HG02981 (cell line): ENCODE measurements around the gene STAT3.

ENCODE experiments used
- ATAC-seq: cut with Tn5 transposase; IDR thresholded peaks from one replicate; pipeline ENCODE4 v1.9.1; 2021; ENCODE audit warnings: mild to moderate bottlenecking, moderate library complexity; ENCODE audit not compliant: unreplicated experiment

The STAT3 gene

DNA sequence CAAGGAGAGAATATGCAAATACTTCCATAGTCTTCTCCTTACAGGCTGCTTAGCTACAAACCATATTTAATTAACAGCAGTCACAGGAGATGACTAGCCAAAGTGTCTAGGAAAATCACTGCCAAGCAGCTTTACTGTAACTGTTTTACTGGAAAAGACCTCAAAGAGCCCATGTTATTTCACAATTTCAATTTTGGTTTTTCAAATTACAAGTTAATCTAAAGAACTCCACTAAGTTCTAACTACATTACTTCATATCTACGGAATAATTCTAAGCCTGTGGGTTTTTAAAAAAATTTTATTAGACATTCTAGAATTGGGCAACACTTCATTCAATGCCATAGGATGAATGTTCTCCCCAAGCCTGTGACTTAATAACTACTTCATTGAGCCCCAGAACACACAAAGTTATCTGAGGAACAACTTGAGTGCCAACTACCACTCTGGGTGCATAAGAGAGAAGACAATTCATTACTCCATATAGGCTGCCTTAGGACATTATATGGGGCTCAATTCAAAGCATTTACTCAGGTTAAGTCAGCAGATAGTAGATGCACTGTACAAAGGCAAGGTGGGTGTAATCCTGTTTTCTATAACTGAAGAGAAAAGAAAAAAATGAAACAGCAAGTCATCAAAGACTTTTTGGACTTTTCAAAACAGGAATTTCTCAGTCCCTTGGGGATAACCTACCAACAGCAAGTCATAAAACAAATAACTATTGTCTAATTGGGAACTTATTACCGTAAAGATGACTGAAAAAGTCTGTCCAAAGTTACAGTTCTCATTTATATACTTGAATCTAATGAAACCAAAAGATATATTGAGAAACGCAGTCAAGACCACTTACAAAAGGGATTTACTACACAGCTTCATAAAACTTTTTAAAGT, 33.0 kb downstream of the STAT3 start:
- no peak for ATAC-seq

DNA sequence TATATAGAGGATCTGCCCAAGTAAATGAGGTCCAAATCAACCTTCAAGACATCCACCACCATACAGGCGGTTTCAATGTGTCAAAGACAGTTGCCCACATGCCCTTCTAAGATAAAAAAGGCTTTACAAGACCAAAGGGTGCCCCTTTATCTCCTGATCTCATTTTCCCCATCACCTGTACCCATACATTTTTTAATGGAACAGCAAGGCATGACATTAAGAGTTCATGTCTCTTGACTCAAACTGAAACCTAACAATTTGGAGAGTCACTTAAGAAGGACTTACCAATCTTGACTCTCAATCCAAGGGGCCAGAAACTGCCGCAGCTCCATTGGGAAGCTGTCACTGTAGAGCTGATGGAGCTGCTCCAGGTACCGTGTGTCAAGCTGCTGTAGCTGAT, 40.1 kb downstream of the STAT3 start:
- ATAC-seq = no peak

DNA sequence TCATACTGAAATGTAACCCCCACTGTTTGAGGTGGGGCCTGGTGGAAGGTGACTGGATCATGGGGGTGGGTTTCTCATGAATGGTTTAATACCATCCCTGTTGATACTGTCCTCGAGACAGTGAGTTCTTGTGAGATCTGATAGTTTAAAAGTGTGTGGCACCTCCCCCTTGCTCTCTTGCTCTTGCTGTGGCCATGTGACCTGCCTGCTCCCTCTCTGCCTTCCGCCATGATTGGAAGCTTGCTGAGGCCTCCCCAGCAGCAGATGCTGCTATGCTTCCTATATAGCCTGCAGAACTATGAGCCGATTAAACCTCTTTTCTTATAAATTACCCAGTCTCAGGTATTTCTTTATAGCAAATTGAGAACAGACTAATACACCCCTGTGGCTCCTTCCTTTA, 40.6 kb downstream of the STAT3 start:
- ATAC-seq = no peak

DNA sequence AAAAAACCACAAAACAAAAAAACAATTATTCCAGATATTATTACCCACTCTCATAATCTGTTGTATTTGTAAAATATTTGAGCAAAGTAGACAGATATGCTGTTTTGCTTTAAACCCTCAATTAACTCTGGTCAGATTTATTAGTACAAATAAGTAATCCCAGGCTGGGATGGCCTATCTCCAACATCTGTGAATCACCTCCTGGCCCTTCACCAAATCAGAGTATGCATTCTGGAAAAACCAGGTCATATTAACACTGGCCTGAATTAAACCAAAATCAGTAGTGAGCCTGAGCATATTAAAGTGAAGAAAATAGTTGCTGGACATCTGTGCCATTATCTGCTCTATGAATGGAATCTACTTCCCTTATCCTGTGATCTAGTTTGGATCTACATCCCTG, 41.0 kb downstream of the STAT3 start:
- ATAC-seq = no peak

DNA sequence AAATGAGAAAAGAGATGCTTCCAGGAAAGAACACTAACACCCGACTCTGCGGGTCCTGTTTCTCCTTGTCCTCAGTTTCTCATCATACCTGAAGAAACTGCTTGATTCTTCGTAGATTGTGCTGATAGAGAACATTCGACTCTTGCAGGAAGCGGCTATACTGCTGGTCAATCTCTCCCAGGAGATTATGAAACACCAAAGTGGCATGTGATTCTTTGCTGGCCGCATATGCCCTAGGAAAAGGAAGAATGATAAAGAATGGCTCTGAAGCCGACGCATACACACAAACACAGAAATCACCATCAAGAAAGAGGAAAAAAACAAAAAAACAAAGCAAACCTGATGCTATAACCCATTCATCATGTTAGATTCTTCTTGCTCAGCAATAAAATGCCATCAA, 41.8 kb downstream of the STAT3 start:
- ATAC-seq = no peak

DNA sequence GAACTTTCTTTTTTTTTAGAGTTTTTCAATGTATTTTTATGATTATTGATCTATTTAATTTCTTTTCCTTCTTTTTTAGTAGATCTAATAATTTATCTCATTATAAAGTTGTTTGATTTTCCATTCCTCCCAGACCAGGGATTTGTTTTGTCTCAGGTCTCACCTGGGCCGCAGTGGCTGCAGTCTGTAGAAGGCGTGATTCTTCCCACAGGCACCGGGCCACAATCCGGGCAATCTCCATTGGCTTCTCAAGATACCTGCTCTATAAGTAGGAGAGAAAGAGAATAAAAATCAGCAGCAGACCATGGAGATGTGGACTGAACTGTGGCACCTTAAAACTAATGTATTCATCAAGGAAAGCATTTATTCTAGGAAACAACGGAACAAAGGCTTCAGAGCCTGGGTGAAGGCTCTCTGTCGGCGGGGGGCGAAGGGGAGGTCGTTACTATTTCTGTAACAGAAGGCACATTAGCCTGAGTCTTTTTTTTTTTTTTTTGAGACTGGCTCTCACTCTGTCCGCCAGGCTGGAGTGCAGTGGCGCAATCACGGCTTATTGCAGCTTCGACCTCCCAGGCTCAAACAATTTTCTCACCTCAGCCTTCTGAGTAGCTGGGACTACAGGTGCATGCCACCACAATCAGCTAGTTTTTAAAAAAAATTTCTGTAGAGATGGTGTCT, 42.7 kb downstream of the STAT3 start:
- no peak for ATAC-seq

DNA sequence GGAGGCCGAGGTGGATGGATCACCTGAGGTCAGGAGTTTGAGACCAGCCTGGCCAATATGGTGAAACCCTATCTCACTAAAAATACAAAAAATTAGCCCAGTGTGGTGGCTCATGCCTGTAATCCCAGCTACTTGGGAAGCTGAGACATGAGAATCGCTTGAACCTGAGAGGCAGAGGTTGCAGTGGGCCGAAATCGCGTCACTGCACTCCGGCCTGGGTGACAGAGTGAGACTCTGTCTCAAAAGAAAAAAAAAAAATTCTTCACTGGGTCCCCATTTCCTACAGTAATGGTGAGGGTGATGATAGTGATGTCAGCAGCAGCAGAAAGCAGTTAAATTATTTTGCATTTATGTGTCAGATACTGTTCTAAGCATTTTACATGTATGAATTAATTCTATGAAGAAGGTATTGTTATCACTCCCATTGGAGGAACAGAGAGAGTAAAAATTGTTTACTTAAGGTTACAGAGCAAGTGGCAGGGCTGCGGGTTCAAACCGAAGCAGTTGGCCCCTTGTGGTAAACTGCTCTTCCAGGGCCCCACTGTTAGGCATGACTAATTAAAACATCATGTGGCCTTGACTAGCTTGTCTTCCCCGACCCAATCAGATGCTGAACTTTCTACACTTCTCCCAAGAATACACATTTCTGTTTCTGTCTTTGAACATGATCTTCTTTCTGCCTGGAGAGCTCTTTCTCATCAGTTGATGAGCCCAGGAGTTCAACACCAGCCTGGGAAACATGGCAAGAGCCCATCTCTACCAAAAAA, 45.8 kb downstream of the STAT3 start:
- ATAC-seq = no peak

DNA sequence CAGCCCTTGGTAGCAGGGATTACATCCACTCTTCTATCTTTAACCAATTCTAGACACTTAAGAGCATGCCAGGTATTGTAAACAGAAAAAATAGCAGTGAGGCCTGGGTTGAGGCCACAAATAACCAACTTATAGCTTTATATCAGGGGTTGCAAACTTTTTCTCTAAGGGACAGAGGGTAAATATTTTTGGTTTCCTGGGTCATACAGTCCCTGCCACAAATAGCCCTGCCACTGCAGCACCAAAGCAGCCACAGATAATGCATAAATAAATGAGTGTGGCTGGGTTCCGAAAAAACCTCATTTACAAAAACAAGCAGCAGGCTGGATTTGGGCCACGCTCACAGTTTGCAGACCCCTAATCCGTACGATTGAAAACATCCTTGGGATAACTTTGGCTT, 46.7 kb downstream of the STAT3 start:
- ATAC-seq = no peak

DNA sequence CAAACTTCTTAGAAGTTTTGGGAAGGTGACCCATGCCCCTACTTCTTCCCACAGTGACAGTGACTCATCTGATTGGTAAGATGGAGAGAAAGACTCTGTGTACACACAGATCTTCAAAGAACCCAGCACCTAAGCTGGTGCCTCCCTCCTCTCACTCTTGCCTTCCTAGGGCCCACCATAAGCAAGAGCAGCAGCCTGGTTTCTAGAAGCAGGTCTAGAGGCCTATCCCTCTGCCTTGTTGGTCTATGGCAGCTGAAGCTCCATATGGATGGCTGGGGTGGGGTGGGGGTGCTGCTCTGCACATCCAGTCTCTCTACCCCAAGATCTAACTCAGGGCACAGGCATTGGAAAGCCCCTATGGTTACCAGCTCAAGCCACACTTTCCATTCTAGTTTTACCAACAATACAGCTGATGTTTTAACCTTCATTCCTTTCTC, 47.5 kb downstream of the STAT3 start:
- ATAC-seq = no peak

DNA sequence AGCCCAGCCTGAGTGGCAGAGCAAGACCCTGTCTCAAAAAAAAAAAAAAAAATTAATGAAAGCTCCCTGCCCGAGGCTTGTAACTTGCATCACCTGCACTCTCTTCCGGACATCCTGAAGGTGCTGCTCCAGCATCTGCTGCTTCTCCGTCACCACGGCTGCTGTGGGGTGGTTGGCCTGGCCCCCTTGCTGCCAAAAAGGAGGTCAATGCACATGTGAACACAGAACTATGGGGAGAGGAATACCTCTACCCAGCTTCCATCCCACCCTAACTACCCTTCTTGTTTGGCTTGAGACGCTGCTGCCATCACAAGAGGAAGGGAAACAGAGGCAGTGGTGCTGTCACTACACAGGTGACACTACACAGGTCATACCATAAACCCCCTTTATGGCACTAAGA, 49.0 kb downstream of the STAT3 start:
- ATAC-seq = no peak

DNA sequence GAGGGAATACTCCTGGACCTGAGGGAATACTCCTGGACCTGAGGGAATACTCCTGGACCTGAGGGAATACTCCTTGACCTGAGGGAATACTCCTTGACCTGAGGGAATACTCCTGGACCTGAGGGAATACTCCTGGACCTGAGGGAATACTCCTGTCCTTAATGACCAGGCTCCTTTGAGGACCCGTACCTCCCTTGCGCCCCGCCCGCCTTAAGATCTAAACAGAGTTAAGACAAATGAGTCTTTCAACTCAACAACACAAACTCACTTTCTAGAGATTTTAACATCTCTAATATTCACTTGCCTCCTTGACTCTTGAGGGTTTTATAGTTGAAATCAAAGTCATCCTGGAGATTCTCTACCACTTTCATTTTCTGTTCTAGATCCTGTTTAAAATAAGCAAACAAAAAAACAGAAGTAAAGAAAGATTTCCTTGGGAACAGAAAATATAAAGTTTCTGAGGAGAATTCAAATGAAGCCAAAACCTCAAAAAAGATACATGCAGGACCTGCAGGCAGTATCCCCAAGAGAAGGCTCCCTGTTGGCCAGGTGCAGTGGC, 49.7 kb downstream of the STAT3 start:
- ATAC-seq = no peak

DNA sequence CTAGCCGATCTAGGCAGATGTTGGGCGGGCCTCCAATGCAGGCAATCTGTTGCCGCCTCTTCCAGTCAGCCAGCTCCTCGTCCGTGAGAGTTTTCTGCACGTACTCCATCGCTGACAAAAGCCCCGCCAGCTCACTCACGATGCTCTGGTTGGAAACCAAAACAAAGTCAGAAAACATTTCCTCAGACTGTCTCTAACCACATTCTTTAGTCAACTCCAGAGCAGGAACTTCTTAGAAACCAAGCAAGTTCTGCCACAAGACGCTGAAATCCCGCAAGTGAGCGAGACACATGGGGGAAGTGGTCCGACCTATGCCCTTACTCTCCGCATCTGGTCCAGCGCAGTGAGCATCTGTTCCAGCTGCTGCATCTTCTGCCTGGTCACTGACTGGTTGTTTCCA, 50.8 kb downstream of the STAT3 start:
- no peak for ATAC-seq

DNA sequence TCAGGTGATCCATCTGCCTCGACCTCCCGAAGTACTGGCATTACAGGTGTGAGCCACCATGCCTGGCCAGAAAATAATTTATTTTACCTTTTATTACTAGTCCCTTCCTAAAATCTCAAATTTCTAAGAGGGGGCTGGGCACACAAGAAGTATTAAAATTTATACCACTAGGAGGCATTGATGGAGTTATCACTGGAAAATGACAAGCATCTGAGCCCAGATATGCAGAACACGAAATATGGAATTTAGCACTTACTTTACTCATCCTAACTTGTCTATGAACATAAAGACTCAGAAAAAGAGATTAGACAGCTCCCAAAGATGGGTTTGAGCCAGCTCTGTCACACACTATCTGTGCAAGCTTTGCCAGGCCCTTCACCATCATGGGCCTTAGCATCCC, 53.6 kb downstream of the STAT3 start:
- no peak for ATAC-seq

DNA sequence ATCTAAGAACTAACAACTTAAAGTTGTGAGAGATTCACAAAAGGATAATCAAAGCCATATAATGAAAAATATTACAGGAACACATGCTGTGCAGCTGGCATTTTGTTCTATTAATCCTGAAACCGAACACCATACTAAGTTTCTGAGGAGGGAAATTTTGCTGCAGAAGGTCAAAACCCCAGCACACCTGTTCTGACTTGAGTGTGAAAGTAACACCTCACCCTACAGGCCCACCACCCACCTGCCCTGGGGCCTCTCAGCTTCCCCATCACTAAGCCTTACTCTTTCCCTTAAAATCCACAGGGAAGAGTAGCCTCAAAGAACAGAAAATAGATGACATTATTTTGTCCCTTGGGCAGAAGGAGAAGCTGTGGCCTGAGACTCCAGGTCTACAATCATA, 55.2 kb downstream of the STAT3 start:
- no peak for ATAC-seq

DNA sequence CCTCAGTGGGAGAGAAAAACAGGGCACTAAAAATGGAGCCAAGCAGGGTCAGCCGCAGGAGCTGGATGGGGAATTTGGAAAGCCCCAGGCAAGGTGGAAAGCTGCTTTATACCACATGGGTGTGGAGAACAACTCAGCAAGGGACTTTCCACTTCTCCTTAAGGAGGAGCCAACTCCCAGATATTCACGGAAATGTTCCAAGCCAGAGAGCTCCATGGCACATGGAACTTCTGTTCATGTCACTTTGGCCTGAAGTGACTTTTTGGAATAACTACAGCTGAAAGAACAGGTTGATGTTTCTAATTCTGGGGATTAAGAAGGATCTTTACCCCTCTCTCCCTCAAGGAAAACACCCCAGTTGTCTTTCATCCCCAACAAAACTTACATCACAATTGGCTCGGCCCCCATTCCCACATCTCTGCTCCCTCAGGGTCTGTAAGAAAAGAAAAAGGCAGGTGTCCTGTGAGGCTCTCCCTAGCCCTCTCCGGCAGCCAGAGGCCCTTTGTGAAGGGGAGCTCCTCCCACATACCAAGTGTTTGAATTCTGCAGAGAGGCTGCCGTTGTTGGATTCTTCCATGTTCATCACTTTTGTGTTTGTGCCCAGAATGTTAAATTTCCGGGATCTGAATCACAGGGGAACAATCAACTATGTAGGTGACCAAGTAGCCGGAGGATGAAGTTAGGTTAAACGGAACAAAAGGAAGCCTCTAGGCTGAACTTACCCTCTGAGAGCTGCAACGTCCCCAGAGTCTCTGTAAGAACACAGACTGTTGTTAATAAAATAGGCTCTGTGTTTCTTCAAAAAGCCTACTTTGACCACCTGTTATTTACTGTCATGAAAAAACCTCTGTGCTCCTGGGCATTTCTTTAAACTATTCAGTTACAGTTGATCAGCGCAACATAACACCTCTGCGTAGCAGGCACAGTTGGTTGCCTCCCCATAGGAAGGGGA, 58.9 kb downstream of the STAT3 start:
- no peak for ATAC-seq

DNA sequence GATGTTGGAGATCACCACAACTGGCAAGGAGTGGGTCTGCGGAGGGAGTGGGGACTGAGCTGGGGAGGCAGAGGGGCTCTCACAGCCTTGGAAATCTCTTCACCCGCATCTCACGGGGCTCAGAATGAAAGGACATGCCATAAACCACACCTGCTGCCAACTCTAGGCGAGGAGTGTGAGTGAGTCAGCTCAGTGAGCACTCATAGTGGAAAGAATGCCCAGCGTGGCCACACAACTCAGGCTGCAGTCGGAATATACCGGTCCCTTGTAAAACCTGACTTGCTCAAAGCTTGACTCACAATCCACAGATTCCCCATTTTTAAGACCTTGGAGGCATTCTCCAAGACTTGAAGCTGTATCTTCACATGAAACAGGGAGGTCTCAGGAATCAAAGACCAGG, 63.2 kb downstream of the STAT3 start:
- ATAC-seq = no peak

DNA sequence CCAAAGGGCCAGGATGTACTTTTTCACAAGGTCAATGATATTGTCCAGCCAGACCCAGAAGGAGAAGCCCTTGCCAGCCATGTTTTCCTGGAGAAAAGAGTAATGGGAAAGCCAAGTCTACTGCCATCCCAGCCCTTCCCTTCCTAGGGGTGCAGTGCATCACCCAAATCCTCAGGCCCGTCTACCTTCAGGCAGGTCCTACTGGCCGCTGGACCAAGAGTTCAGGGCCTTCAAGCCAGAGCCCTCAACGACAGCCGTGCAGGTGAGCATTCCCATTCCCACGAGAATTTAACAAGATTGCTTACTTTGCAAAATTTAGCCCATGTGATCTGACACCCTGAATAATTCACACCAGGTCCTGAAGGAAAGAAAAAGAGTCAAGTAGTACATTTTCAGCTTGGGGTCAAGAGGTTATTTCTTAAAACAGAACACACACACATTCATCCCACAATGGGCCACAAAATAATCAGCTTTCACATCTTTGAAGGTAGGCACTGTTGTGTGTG, 64.9 kb downstream of the STAT3 start:
- no peak for ATAC-seq

DNA sequence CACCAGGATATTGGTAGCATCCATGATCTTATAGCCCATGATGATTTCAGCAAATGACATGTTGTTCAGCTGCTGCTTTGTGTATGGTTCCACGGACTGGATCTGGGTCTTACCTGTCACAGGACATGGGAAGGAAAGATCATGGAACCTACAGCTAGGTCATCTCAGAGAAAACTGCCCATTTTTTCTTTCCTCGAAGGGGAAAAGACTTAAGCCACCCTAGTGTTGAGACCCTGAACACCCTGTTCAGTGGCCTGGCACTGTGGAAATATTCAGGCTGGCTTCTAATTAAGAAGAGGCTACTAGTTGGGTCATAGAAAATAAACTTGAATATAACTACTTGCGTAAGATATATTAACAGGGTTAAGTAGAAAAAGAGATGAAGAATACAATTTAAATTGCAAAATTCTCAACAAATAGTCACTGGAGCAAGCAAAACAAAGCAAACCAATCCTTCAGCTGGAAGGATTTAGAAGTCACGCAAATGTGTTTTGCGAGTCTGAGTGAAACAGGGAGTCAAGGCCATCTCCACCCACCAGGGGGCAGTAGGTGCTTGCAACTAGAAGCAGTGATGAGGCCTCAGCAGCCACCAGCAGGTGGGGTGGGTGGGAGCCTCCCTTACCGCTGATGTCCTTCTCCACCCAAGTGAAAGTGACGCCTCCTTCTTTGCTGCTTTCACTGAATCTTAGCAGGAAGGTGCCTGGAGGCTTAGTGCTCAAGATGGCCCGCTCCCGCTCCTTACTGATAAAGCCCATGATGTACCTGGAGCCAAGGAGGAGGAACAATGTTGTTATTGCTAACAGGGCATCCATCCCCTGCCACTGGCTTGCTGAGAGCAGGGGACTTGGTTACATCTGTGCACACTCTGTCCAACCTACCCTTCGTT, 65.6 kb downstream of the STAT3 start:
- peak; percentile 63 for ATAC-seq

DNA sequence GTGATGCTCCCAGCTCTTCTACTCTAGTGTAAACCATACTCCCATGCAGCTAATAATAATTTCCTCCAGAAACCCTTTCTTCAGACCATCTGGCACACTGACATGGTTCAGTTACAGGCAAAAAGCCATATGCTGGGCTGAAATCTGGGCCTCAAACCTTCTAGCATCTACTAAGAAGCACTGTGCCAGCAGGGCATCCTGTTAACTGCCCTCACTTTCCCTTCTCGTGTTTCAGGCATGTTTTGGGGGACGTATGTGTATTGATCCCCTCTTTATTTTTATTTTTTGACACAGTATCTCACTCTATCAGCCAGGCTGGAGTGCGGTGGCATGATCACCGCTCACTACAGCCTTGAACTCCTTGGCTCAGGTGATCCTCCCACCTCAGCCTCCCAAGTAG, 66.7 kb downstream of the STAT3 start:
- ATAC-seq = no peak
